22Rv1 (cell line): Measurements from ENCODE around the gene LARGE2.

Experiments used
- CTCF ChIP-seq: fragments of 450-650 bp; IDR thresholded peaks from 2 replicates; pipeline ENCODE4 v1.5.1; 2017; ENCODE audit warnings: mild to moderate bottlenecking
- ZFX ChIP-seq: fragments of 450-650 bp; IDR thresholded peaks from 2 replicates; pipeline ENCODE4 v1.6.1; 2017; ENCODE audit warnings: antibody characterized with exemption, borderline replicate concordance

- TF ChIP-seq CTCF (no peak), ZFX (no peak)
Measured at GRCh38 chr11:45933846-45934579, 11.6 kb downstream of the LARGE2 start.
